HG02571 (cell line): ENCODE measurements around the gene OST4.
A peak's percentile ranks its signal among the peaks of the same experiment; 100 is the strongest.

Source experiments
- ATAC-seq: cut with Tn5 transposase; IDR thresholded peaks from one replicate; pipeline ENCODE4 v1.9.1; 2021; ENCODE audit warnings: mild to moderate bottlenecking, moderate library complexity; ENCODE audit not compliant: unreplicated experiment

OST4 gene

GRCh38 chr2:27093430-27094352 lies 22.2 kb upstream of the OST4 start:
- ATAC-seq: no peak

DNA sequence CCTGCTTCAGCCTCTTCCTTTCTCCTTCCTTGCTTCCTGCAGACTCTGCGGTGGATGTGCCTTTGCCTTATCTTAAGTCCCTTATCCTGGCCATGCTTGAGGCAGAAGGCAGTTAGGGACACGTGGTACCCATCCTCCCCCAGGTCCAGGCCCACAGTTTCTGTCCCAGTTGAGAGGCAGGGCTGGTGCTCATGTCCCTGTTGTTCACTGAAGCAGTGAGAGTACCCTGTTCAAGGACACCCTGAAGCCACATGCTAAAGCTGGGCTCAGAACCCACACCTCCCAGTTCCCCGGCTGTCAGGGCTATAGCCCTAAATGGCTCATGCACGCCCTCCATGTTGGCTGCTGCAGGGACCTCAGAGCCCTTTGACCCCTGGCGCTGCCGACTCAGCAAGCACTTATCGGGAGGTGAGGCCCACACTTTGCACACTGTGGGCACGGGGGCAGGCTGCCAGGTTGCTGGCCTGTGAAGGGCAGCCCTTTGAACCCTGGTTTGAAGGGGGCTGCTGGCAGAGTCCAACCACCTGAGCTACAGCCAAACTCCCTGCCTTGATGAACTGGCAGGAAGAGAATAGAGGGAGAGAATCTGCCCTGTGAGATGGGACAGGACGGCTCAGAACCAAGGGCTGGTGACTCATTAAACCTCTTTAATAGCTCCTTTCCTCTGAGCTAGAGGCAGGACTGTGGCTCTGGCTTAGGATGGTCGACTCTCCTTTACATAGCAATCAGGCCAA lies 21.4 kb upstream of the OST4 start:
- ATAC-seq: no peak

GRCh38 chr2:27091746-27092695 lies 20.6 kb upstream of the OST4 start:
- ATAC-seq: no peak

DNA sequence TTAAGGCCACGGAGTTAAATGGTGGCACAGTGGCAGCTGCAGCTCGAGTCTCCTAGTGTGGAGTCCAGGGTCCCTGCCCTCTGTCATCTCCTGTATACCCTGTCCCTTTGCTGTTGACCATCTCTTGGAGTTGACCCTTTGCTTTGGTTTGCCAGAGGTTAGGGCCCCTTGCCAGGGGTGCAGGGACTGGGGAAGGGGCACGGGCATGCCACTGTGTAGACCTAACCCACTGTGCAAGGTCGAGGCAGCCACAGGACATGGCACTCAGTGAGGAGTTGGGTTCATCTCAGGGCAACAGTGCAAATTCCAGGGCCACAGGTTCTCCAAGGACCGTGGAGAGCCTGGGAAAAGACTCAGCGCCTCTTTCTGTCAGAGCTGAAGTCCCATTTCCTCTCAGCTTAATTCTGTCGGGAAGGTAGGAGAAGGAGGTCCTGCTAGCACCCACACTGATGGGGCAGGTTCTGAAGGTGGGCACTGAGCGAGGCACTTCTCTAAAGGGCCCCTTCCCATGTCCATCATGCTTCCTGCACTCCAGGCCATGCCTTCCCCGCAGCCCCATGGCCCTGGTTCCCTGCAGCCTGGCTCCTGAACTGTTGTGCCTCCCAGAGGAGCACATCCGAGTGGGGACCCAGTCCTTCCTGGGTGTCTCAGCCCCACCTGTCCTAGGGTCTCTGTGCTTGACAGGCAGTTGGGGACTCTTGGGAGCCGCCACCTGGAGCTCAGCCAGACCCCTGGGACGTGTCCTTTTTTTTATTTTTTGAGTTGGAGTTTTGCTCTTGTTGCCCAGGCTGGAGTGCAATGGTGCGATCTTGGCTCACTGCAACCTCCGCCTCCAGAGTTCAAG lies 17.9 kb upstream of the OST4 start:
- no peak for ATAC-seq

- no peak for ATAC-seq
Observed at GRCh38 chr2:27088634-27089033, 17.2 kb upstream of the OST4 start.

GRCh38 chr2:27087823-27088410 lies 16.5 kb upstream of the OST4 start:
- no peak for ATAC-seq

DNA sequence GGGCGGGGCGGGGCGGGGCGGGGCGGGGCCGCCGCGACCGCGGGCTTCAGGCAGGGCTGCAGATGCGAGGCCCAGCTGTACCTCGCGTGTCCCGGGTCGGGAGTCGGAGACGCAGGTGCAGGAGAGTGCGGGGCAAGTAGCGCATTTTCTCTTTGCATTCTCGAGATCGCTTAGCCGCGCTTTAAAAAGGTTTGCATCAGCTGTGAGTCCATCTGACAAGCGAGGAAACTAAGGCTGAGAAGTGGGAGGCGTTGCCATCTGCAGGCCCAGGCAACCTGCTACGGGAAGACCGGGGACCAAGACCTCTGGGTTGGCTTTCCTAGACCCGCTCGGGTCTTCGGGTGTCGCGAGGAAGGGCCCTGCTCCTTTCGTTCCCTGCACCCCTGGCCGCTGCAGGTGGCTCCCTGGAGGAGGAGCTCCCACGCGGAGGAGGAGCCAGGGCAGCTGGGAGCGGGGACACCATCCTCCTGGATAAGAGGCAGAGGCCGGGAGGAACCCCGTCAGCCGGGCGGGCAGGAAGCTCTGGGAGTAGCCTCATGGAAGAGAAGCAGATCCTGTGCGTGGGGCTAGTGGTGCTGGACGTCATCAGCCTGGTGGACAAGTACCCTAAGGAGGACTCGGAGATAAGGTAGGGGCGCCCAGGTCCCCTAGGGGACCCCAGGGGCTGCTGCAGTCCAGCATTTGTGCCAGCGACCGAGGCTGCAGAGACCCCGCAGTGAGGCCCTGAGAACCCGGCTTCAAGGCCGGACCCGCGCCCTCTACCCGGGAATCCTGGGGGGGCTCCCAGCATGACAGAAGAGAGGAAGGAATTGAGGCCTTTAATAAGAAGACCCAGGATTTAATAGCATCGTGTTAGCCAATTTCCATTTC lies 15.5 kb upstream of the OST4 start, which contains the start of gene KHK:
TSS of gene KHK (plus strand) at position 49 of the 870 bp plus-strand sequence. CDS start at position 537, 488 bp downstream.
- ATAC-seq: peak; percentile 2

DNA sequence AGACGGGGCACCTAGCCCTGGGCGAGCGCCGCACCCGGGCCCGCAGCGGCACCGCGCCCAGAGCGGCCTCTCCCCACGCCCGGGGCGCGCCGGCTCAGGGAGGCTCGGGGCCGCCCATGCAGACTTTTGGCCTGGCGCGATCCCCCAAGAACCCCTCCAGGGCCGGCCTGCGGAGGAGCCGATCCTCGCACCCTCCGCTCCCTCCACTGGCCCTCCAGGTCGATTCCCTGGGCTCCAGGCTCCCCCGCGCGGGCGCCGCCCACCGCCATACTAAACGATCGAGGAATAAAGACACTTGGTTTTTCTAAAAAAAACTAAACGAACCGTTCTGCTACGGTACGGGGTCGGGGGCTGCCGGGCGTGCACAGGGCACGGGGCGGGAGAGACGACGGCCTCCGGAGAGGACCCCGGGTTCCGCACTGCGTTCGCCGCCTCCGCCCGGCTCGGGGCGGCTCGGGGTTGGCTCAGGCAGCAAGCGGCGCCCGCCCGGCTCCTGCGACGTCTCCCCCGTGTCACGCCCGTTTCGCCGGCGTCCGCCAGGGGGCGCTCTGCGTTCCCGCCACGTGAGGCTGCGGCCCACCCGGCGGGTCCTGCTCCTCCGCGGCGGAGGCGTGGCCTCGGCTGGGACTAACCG lies 14.8 kb upstream of the OST4 start:
- peak; percentile 76 for ATAC-seq

- peak; percentile 14 for ATAC-seq
Observed at GRCh38 chr2:27085673-27086089, 14.2 kb upstream of the OST4 start.

DNA sequence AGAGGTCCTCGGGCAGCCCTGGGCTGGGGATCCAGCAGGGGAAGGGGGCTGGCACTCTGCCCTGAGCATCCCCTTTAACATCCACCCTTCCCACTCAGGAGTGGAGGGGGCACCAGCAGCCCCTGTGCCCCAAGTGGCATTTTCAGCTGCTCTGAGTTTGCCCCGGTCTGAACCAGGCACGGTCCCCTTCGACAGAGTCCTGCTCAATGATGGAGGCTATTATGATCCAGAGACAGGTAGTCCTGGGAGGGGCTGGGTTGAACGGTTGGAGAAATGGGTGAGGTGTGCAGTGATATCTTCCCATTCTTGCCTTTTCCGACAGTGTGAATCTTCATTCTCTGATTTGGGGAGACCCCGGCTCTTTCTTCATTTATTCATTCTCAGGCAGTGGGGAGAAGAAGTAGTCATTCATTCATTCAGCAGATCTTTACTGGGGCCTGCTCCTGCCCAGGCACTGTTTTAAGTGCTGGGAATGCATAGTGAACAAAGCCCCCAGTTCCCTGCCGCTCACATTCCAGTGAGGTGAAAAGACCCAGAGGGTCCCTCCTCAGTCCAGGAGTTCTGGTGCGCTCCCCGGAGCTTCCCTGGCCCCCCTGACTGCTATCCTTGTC lies 13.7 kb upstream of the OST4 start:
- ATAC-seq: no peak

- ATAC-seq: no peak
Observed at GRCh38 chr2:27084297-27085061, 13.0 kb upstream of the OST4 start.

- ATAC-seq: no peak
Observed at GRCh38 chr2:27083410-27084296, 12.2 kb upstream of the OST4 start.

DNA sequence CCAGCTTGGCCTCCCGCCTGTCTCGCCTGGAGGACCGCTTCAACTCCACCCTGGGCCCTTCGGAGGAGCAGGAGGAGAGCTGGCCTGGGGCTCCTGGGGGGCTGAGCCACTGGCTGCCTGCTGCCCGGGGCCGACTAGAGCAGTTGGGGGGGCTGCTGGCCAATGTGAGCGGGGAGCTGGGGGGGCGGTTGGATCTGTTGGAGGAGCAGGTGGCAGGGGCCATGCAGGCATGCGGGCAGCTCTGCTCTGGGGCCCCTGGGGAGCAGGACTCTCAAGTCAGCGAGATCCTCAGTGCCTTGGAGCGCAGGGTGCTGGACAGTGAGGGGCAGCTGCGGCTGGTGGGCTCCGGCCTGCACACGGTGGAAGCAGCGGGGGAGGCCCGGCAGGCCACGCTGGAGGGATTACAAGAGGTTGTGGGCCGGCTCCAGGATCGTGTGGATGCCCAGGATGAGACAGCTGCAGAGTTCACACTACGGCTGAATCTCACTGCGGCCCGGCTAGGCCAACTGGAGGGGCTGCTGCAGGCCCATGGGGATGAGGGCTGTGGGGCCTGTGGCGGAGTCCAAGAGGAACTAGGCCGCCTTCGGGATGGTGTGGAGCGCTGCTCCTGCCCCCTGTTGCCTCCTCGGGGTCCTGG lies 11.4 kb upstream of the OST4 start:
- ATAC-seq: no peak

DNA sequence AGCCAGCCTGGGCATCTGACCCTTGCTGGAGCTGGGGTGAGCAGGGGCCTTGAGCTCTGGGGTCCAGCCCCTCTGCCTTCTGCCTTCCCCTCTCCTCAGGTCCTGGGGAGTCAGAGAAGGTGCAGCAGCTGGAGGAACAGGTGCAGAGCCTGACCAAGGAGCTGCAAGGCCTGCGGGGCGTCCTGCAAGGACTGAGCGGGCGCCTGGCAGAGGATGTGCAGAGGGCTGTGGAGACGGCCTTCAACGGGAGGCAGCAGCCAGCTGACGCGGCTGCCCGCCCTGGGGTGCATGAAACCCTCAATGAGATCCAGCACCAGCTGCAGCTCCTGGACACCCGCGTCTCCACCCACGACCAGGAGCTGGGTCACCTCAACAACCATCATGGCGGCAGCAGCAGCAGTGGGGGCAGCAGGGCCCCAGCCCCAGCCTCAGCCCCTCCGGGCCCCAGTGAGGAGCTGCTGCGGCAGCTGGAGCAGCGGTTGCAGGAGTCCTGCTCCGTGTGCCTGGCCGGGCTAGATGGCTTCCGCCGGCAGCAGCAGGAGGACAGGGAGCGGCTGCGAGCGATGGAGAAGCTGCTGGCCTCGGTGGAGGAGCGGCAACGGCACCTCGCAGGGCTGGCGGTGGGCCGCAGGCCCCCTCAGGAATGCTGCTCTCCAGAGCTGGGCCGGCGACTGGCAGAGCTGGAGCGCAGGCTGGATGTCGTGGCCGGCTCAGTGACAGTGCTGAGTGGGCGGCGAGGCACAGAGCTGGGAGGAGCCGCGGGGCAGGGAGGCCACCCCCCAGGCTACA lies 10.7 kb upstream of the OST4 start:
- no peak for ATAC-seq

GRCh38 chr2:27080603-27080936 lies 9.1 kb upstream of the OST4 start:
- no peak for ATAC-seq
